SK-N-SH (cell line): ENCODE measurements around the gene HSD11B2. TPM values are rescaled to one million over a fixed set of nuclear protein-coding genes. Genes with fewer than 3 reads are reported as not detected.

ENCODE experiments used
- CTCF ChIA-PET: fragments of 300-600, 350-600 bp; formaldehyde crosslinking; extraction: SDS; loops from one replicate; lab custom pipeline; 2021; lab: Yijun Ruan, JAX
- POLR2A ChIA-PET: fragments of 350-600 bp; sonication (Branson Sonifier 250); formaldehyde crosslinking; extraction: SDS; loops from one replicate; lab custom pipeline; 2020; ENCODE audit warnings: antibody characterized with exemption, inconsistent platforms; lab: Yijun Ruan, JAX
- DNase-seq: peaks from one replicate; pipeline ENCODE4 v3.0.0; 2012
- H2AFZ ChIP-seq: fragments of 200-600 bp; sonication (generic); 2 replicates; pipeline ENCODE4 v1.8.1; 2016; ENCODE audit warnings: antibody characterized with exemption, mild to moderate bottlenecking, low read depth
- H3F3A ChIP-seq: fragments of 200-600 bp; sonication (generic); replicated peaks from 2 replicates; pipeline ENCODE3; 2016; ENCODE audit warnings: antibody characterized with exemption, mild to moderate bottlenecking; ENCODE audit not compliant: insufficient read depth
- H3K27ac ChIP-seq, 2 experiments: fragments of 200-500 bp in 1 of 2; fragments of 200-600 bp in 1 of 2; sonication (Bioruptor generic) in 1 of 2; sonication (generic), shearing (Covaris generic) in 1 of 2; 2 replicates each; pipeline versions ENCODE4 v1.5.1 to v1.6.1; 2014 to 2016; ENCODE audit warnings: low read depth in 2 of 2, inconsistent platforms in 1 of 2, low read length in 1 of 2, mild to moderate bottlenecking in 1 of 2, mixed read lengths in 1 of 2
- H3K27me3 ChIP-seq: fragments of 200-600 bp; sonication (generic), shearing (Covaris generic); 2 replicates; pipeline ENCODE4 v1.6.1; 2016; ENCODE audit warnings: mixed run types; ENCODE audit not compliant: insufficient read depth
- H3K36me3 ChIP-seq, 2 experiments: fragments of 200-500 bp in 1 of 2; fragments of 200-600 bp in 1 of 2; sonication (Bioruptor generic) in 1 of 2; sonication (generic) in 1 of 2; replicated peaks in 1 of 2; 2 replicates each; pipeline versions ENCODE3 to v1.5.1; 2014 to 2016; ENCODE audit warnings: low read length in 1 of 2, mild to moderate bottlenecking in 1 of 2; ENCODE audit not compliant: insufficient read depth in 2 of 2, control insufficient read depth in 1 of 2
- H3K4me1 ChIP-seq, 2 experiments: fragments of 200-500 bp in 1 of 2; fragments of 200-600 bp in 1 of 2; sonication (Bioruptor generic) in 1 of 2; sonication (generic), shearing (Covaris generic) in 1 of 2; 2 replicates each; pipeline versions ENCODE4 v1.5.1 to v1.6.1; 2014 to 2016; ENCODE audit warnings: low read depth in 1 of 2, low read length in 1 of 2, mixed run types in 1 of 2; ENCODE audit not compliant: insufficient read depth in 2 of 2, control insufficient read depth in 1 of 2
- H3K4me2 ChIP-seq: fragments of 200-600 bp; sonication (generic), shearing (Covaris generic); 2 replicates; pipeline ENCODE4 v1.6.1; 2017; ENCODE audit warnings: mixed run types
- H3K4me3 ChIP-seq, 2 experiments: fragments of 200-500 bp in 1 of 2; fragments of 200-600 bp in 1 of 2; sonication (Bioruptor generic) in 1 of 2; sonication (generic), shearing (Covaris generic) in 1 of 2; 2 replicates each; pipeline versions ENCODE4 v1.5.1 to v1.8.1; 2014 to 2016; ENCODE audit warnings: low read depth in 2 of 2, inconsistent platforms in 1 of 2, low read length in 1 of 2, mild to moderate bottlenecking in 1 of 2, mixed read lengths in 1 of 2, moderate library complexity in 1 of 2
- H3K79me2 ChIP-seq: fragments of 200-600 bp; sonication (generic); 2 replicates; pipeline ENCODE4 v1.8.1; 2017; ENCODE audit warnings: mild to moderate bottlenecking; ENCODE audit not compliant: insufficient read depth
- H3K9ac ChIP-seq: fragments of 200-600 bp; sonication (generic); 2 replicates; pipeline ENCODE4 v1.6.1; 2017; ENCODE audit warnings: mixed run types
- H3K9me2 ChIP-seq: fragments of 200-600 bp; sonication (generic); 2 replicates; pipeline ENCODE4 v1.6.1; 2017; ENCODE audit warnings: mixed run types
- H3K9me3 ChIP-seq: fragments of 200-600 bp; sonication (generic); 2 replicates; pipeline ENCODE4 v1.6.1; 2017; ENCODE audit warnings: mixed run types, mild to moderate bottlenecking, moderate library complexity
- H4K20me1 ChIP-seq: fragments of 200-600 bp; sonication (generic); 2 replicates; pipeline ENCODE4 v1.6.1; 2017; ENCODE audit warnings: mild to moderate bottlenecking, mixed run types; ENCODE audit not compliant: insufficient read depth
- ELF1 ChIP-seq: IDR thresholded peaks from 2 replicates; pipeline ENCODE4 v1.4.0; 2012
- EP300 ChIP-seq, 2 experiments: IDR thresholded peaks; 2 replicates each; pipeline versions ENCODE4 v1.4.0 to v1.6.1; 2012; ENCODE audit warnings: borderline replicate concordance in 1 of 2, low read depth in 1 of 2, low read length in 1 of 2
- FOXJ3 ChIP-seq: sonication (generic); formaldehyde crosslinking; IDR thresholded peaks from 2 replicates; pipeline ENCODE4 v1.5.1; 2020; ENCODE audit warnings: mild to moderate bottlenecking, missing genetic modification reagents
- FOXM1 ChIP-seq: IDR thresholded peaks from 2 replicates; pipeline ENCODE4 v1.4.0; 2012; ENCODE audit warnings: low read depth, mild to moderate bottlenecking
- GABPA ChIP-seq: IDR thresholded peaks from 2 replicates; pipeline ENCODE4 v1.4.0; 2012; ENCODE audit warnings: low read depth, mild to moderate bottlenecking
- MEF2A ChIP-seq: IDR thresholded peaks from 2 replicates; pipeline ENCODE4 v1.4.0; 2012; ENCODE audit warnings: low read depth, borderline replicate concordance
- MXI1 ChIP-seq: IDR thresholded peaks from 2 replicates; pipeline ENCODE4 v1.6.1; 2012; ENCODE audit warnings: mild to moderate bottlenecking, low read depth, low read length, improper control_type of control experiment
- NRF1 ChIP-seq: IDR thresholded peaks from 2 replicates; pipeline ENCODE4 v1.6.1; 2012; ENCODE audit warnings: low read depth, mild to moderate bottlenecking, low read length
- POLR2AphosphoS5 ChIP-seq: IDR thresholded peaks from 2 replicates; pipeline ENCODE4 v1.6.1; 2012; ENCODE audit warnings: low read depth, low read length
- RAD21 ChIP-seq: IDR thresholded peaks from 2 replicates; pipeline ENCODE4 v1.6.1; 2012; ENCODE audit warnings: mild to moderate bottlenecking, low read length
- RCOR1 ChIP-seq: fragments of 150-350 bp; IDR thresholded peaks from 2 replicates; pipeline ENCODE4 v1.6.1; 2017; ENCODE audit warnings: antibody characterized with exemption, low read length
- TAF1 ChIP-seq: IDR thresholded peaks from 2 replicates; pipeline ENCODE4 v1.6.1; 2012; ENCODE audit warnings: low read depth, mild to moderate bottlenecking, low read length, moderate library complexity, borderline replicate concordance
- TCF12 ChIP-seq: IDR thresholded peaks from 2 replicates; pipeline ENCODE4 v1.4.0; 2012
- TEAD4 ChIP-seq: IDR thresholded peaks from 2 replicates; pipeline ENCODE4 v1.4.0; 2012; ENCODE audit warnings: mild to moderate bottlenecking, borderline replicate concordance; ENCODE audit not compliant: insufficient read depth
- YY1 ChIP-seq: IDR thresholded peaks from 2 replicates; pipeline ENCODE4 v1.4.0; 2012; ENCODE audit warnings: low read depth, mild to moderate bottlenecking
- WGBS: methylation state at CpG from one replicate; pipeline ENCODE4 v1.1.6; 2017; ENCODE audit warnings: low lambda C conversion rate; 5-methylcytosine and 5-hydroxymethylcytosine counted together
- polyA plus RNA-seq, 3 experiments: library from polyadenylated mRNA; depleted of rRNA; stranded (reverse); fragments of >200 nt; gene quantifications; 2 replicates each; pipeline ENCODE4 v1.2.3, GENCODE V29; 2012
- TF ChIP-seq, protein P1 (sequence below): IDR thresholded peaks from 2 replicates; pipeline ENCODE4 v1.6.1; 2012; ENCODE audit warnings: mild to moderate bottlenecking, low read depth, low read length, moderate library complexity
- TF ChIP-seq, protein P2 (sequence below): IDR thresholded peaks from 2 replicates; pipeline ENCODE4 v1.4.0; 2012; ENCODE audit warnings: low read depth, borderline replicate concordance
- TF ChIP-seq, protein P3 (sequence below): IDR thresholded peaks from 2 replicates; pipeline ENCODE4; 2012
- TF ChIP-seq, protein P4 (sequence below): fragments of 150-350 bp; IDR thresholded peaks from 2 replicates; pipeline ENCODE4 v1.6.1; 2017; ENCODE audit warnings: antibody characterized with exemption, low read length, low read depth, borderline replicate concordance
- TF ChIP-seq, protein P5 (sequence below): IDR thresholded peaks from 2 replicates; pipeline ENCODE4 v1.4.0; 2012; ENCODE audit warnings: low read depth, borderline replicate concordance

Gene HSD11B2
- polyA plus RNA-seq, 1 of the 3 experiments (the other 2 are of a cell fraction): 0.23 TPM

DNA sequence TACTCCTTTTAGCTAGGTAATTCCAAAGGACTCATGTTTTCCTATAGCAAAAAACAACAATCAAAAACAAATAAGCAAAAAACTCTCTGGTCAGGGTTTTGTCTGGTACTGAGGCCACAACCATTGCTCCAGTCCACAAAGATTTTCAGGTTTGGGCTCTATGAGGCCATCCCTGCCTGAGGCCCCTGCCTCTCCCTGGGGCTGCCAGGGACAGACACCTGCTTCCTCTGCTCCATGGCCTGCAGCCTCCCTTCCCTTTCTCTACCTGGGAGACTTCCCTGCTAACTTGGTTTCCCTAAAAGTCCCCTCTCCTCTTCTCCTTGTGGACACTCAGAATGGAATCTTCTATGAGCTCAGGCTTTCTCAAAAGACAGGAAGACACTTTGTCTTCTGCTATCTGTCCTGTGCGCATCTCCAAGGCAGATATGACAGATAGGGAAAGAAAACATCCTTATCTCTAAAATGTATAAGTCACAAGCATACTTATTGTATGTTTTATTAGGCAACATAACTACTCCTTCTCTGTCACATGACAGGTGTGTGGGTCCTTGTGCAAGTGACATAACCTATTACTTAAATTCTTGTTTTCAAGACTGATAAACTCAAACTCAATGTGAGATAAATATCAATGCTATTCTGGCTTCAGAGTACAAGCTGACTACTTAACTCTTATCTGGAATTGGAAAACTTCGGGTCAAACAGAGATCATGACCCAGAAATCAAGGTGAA, 13.4 kb upstream of the HSD11B2 start:
- Histone ChIP-seq H3K9ac (no peak overlapping the region), H2AFZ (no peak overlapping the region; the same call in 1 of the 2 replicates), H3K4me3 (no peak overlapping the region), H3K27ac (no peak overlapping the region), H3K27me3 (no peaks in the 10 kb centered on the region), H3K9me2 (no peaks in the 10 kb centered on the region), H3K4me2 (no peak overlapping the region), H4K20me1 (no peaks in the 10 kb centered on the region), H3K36me3 (no peaks in the 10 kb centered on the region), H3K4me1 (no peaks in the 10 kb centered on the region; a peak in 1 of 4 replicates), H3K79me2 (peaks cover 39% of the 10 kb centered on the region), H3F3A (peaks cover 5% of the 10 kb centered on the region), H3K9me3 (no peaks in the 10 kb centered on the region)
- DNase-seq: no peak
- TF ChIP-seq TEAD4 (no peak), FOXJ3 (CRISPR knock-in tag) (no peak), NRF1 (no peak), GABPA (no peak), MXI1 (no peak), RAD21 (no peak), TCF12 (no peak), MEF2A (no peak), YY1 (no peak), FOXM1 (no peak), POLR2AphosphoS5 (no peak), EP300 (IDR thresholded peaks at IDR 0.05; ENCODE audit: borderline replicate concordance in 1 of 2, low read depth in 1 of 2, low read length in 1 of 2) (no peak), RCOR1 (no peak), ELF1 (no peak), TAF1 (no peak)
- TF ChIP-seq, protein P1, sequence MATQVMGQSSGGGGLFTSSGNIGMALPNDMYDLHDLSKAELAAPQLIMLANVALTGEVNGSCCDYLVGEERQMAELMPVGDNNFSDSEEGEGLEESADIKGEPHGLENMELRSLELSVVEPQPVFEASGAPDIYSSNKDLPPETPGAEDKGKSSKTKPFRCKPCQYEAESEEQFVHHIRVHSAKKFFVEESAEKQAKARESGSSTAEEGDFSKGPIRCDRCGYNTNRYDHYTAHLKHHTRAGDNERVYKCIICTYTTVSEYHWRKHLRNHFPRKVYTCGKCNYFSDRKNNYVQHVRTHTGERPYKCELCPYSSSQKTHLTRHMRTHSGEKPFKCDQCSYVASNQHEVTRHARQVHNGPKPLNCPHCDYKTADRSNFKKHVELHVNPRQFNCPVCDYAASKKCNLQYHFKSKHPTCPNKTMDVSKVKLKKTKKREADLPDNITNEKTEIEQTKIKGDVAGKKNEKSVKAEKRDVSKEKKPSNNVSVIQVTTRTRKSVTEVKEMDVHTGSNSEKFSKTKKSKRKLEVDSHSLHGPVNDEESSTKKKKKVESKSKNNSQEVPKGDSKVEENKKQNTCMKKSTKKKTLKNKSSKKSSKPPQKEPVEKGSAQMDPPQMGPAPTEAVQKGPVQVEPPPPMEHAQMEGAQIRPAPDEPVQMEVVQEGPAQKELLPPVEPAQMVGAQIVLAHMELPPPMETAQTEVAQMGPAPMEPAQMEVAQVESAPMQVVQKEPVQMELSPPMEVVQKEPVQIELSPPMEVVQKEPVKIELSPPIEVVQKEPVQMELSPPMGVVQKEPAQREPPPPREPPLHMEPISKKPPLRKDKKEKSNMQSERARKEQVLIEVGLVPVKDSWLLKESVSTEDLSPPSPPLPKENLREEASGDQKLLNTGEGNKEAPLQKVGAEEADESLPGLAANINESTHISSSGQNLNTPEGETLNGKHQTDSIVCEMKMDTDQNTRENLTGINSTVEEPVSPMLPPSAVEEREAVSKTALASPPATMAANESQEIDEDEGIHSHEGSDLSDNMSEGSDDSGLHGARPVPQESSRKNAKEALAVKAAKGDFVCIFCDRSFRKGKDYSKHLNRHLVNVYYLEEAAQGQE: no peak
- TF ChIP-seq, protein P2, sequence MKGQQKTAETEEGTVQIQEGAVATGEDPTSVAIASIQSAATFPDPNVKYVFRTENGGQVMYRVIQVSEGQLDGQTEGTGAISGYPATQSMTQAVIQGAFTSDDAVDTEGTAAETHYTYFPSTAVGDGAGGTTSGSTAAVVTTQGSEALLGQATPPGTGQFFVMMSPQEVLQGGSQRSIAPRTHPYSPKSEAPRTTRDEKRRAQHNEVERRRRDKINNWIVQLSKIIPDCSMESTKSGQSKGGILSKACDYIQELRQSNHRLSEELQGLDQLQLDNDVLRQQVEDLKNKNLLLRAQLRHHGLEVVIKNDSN: no peak
- TF ChIP-seq, protein P3, sequence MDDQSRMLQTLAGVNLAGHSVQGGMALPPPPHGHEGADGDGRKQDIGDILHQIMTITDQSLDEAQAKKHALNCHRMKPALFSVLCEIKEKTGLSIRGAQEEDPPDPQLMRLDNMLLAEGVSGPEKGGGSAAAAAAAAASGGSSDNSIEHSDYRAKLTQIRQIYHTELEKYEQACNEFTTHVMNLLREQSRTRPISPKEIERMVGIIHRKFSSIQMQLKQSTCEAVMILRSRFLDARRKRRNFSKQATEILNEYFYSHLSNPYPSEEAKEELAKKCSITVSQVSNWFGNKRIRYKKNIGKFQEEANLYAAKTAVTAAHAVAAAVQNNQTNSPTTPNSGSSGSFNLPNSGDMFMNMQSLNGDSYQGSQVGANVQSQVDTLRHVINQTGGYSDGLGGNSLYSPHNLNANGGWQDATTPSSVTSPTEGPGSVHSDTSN: no peak
- TF ChIP-seq, protein P4, sequence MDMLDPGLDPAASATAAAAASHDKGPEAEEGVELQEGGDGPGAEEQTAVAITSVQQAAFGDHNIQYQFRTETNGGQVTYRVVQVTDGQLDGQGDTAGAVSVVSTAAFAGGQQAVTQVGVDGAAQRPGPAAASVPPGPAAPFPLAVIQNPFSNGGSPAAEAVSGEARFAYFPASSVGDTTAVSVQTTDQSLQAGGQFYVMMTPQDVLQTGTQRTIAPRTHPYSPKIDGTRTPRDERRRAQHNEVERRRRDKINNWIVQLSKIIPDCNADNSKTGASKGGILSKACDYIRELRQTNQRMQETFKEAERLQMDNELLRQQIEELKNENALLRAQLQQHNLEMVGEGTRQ: no peak
- TF ChIP-seq, protein P5, sequence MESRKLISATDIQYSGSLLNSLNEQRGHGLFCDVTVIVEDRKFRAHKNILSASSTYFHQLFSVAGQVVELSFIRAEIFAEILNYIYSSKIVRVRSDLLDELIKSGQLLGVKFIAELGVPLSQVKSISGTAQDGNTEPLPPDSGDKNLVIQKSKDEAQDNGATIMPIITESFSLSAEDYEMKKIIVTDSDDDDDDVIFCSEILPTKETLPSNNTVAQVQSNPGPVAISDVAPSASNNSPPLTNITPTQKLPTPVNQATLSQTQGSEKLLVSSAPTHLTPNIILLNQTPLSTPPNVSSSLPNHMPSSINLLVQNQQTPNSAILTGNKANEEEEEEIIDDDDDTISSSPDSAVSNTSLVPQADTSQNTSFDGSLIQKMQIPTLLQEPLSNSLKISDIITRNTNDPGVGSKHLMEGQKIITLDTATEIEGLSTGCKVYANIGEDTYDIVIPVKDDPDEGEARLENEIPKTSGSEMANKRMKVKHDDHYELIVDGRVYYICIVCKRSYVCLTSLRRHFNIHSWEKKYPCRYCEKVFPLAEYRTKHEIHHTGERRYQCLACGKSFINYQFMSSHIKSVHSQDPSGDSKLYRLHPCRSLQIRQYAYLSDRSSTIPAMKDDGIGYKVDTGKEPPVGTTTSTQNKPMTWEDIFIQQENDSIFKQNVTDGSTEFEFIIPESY: no peak
- CTCF ChIA-PET: interaction anchor here (0.7 to 5.9 kb wide), 28 partner anchors 9 to 444 kb away, joined by 3 to 75 read pairs (median 4); partner anchors contain the start of genes KCTD19 and LRRC36
- POLR2A ChIA-PET: no interaction called here
- WGBS: 71% methylated on average over 2 of the region's 2 CpGs
